ENCODE results near the gene DCDC2B.

- TF ChIP-seq TSHZ2 (CRISPR knock-in tag; IDR thresholded peaks at IDR 0.05) (no peak), ZNF70 (CRISPR knock-in tag; IDR thresholded peaks at IDR 0.05) (peak; percentile 77)
Observed at GRCh38 chr1:32205401-32206370, 3.2 kb upstream of the DCDC2B start, which contains the start of gene IQCC.
